Fibroblast of lung (primary cell): ENCODE measurements around the gene GFPT2.

Source experiments
- CTCF ChIP-seq, 2 donors: IDR thresholded peaks in 1 of 2; conservative IDR thresholded peaks in 1 of 2; 1 replicate in 1 of 2; 2 replicates in 1 of 2; pipeline ENCODE4 v1.5.1; 2011 to 2012; ENCODE audit warnings: low read length in 2 of 2, control low read depth in 1 of 2, inconsistent platforms in 1 of 2, low read depth in 1 of 2, mild to moderate bottlenecking in 1 of 2
- EZH2 ChIP-seq: IDR thresholded peaks from 2 replicates; pipeline ENCODE4 v1.5.1; 2012; ENCODE audit warnings: low read length, control low read depth, mild to moderate bottlenecking; ENCODE audit errors: missing control alignments

- no peak for TF ChIP-seq CTCF (conservative IDR thresholded peaks at IDR 0.05 in 1 of 2, IDR thresholded peaks at IDR 0.05 in 1 of 2; ENCODE audit: low read depth in 1 of 2, low read length in 2 of 2)
- TF ChIP-seq EZH2, result no peak
Observed at GRCh38 chr5:180297587-180298282, 55.4 kb downstream of the GFPT2 start.
